ENCODE measurements around the gene KRTAP5-7.
"Not testable (repeated sequence)": the region's sequence is repeated elsewhere in the genome, so short reads cannot be mapped to it uniquely, and the experiment has no call there.

KRTAP5-7 gene

DNA sequence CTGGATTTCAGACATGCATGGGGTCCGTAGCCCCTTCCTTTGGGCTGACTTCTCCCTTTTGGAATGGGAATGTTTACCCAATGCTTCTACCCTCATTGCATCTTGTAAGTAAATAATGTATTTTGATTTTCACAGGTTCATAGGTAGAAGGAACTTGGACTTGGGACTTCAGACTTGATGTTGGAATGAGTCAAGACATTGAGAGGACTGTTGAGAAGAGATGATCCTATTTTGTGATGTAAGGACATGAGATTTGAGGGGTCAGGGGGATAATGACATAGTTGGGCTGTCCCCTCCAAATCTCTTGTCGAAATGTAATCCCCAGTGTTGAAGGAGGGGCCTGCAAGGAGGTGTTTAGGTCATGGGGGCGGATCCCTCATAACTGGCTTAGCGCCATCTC, 37.4 kb downstream of the KRTAP5-7 start:
- DNase-seq: no peak

DNA sequence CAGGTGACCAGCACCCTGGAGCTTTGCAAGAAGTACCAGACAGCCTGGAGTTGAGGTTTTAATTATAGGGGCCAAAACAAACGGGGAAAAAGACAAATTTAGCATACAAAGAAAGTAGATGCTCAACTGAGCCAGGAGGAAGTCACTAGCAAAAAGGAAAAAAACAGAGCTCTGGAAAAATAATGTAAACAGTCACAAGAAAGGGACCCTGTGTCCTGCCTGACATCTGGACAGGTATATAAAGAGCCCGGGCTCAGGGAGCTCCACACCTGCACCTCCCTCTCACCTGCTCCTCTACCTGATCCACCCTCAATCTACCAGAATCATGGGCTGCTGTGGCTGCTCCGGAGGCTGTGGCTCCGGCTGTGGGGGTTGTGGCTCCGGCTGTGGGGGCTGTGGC, 38.2 kb downstream of the KRTAP5-7 start, which contains the start of gene KRTAP5-10:
Gene KRTAP5-10 (plus strand): TSS at position 301 of the 400 bp plus-strand sequence. CDS start 25 bp downstream, at position 326.
- DNase-seq: no peak

DNA sequence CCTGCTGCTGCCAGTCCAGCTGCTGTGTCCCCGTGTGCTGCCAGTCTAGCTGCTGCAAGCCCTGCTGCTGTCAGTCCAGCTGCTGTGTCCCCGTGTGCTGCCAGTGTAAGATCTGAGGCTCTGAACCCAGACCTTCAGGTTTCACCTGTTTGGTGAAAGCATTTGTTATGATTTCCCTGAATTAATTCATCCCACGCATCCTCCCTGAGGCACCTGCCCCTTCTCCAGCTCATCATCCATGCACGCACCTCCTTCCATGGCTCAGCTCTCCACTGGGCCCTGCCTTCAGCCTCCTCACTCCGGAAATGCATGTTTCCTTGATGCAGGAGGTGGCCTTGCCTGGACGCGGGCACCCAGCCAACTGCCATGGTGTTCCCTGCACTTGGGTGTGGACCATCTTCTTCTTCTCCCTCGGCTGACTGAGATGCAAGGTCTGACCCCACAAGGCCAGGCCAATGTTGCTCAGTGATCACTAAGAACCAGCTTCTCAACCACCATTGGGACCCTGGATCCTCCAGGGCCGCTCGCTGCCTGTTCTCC, 39.1 kb downstream of the KRTAP5-7 start:
- DNase-seq: no peak

DNA sequence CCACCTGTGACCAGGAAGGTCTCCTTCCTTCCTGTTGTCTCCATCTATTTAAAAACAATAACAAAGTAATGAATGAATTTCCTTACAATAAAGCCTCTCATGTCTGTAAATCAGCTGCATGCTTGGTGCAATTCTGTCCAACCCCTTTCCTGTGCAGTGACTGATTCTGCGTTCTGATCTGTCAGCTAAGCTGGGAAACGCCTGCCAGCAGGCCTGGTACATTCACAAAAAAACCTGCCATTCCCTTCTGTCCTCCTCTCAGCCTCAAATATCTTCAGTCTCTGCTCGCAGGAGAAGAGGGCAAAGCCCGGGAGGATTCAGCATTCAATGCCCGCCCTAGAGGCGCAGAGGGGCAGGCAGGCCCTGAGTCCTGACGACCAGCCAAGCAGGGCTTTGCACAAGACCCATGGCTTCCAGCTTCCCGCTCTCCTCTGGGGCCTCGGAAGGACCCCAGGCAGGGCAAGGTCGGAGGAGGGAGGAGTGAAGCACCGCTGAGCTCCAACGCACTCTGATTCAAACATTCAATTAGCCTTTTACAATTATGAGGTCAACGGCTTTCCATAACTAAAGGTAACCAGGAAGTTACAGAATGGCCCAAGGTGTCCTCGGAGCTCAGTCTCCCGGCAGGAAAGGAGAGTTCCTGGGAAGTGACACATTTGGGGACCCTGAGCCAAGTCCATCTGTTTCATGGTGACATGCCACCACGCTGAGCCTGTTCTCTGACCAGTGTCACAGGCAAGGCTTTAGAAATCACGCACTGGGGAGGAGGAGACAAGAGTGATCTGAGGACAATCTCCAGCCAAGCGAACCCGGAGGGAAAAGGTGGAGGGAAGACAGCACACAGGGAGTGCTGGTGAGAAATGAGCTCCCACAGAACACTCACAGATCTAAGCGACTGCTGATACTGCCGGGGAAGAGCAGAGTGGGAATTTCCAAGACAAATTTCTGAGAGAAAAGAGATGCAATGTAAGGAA, 39.8 kb downstream of the KRTAP5-7 start:
- not testable (repeated sequence) for DNase-seq

DNA sequence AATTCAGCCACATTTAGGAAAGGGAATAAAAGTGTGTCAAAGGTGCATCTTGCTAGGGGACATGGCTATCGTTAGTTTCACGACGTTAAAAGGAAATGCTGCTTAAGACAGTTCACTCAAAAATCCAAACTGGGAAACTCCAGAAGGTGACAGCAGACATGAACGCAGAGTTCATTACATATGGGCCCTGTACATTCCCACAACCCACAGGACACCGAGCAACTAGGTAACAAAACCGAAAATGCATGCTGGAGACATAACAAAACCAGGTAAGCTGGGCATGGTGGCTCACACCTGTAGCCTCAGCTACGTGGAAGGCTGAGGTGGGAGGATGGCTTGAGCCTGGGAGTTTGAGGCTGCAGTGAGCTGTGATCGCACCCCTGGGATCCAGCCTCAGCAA, 40.6 kb downstream of the KRTAP5-7 start:
- not testable (repeated sequence) for DNase-seq

DNA sequence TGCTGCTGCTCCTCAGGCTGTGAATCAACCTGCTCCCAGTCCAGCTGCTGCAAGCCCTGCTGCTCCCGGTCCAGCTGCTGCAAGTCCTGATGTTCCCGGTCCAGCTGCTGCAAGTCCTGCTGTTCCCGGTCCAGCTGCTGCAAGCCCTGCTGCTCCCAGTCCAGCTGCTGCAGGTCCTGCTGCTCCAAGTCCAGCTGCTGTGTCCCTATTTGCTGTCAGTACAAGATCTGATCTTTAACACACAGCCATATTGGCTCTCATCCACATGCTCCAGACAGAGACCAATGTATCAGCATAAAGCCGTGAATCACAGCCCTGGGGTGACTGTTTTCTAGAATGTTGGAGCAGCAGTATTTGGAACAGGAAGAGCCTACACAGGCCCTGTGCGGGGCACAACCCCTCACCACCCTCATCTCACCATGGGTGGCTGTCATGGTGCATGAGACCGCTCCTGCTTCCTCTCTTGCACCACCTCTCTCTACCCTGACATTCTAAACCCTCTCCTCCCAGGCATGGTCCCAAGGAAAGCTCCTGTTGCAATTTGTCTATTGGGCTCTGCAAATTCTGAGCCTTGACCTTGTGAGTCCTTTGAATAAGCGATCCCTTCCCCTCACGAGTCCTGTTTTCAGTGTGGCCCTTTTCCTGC, 41.8 kb downstream of the KRTAP5-7 start:
- DNase-seq: no peak

DNA sequence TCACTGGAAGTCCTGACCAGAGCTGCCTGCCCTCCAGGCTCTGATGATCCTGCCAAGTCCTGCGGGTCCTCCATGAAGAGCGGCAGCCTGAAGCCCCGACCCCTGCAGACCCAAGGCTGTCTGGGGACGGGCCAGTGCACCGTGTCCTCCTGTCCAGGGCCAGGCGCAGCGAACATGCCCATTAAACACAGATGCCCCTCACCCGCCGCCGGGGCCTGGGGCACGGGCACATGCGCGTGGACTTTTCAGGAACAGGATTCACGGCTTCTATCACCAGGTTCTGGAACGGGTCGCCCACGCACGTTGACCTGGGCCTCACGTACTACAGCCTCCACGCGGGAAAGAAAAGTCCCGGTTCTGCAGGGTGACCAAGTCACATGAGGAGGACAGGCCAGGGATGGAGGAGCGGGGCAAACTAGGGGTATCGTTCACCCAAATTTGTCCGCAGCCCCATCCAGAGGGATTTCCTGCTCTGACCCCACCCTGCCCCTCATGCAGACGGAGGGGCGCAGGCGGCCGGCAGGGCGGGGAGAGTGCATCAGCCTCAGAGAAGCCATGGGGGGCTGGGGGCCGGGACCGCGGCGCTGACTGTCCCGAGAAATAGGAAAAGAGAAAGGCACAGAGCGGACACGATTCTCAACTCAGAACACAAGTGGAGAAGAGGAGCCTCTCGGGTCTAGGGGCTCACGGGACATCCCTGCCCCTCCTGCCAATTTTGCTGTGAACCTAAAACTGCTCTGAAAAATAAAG, 44.2 kb downstream of the KRTAP5-7 start:
- not testable (repeated sequence) for DNase-seq

DNA sequence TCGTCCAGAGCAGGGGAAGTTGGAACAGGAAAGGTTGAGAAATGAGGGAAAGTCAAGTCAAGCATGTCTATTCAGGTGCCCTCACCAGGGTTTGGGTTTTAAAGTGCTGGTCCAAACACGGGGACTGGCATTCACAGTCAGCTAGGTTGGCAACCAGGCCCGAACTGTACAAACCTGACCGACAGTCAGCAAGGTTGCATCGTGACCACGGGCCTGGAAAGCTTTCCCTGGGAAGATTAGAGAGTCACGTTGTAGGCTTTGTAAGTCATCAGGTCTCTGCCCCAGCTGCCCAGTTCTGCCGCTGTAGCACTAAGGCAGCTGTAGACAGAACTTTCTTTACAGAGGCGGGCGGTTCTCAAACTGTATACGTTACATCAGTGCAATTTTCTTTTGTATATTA, 45.7 kb downstream of the KRTAP5-7 start:
- DNase-seq: no peak

DNA sequence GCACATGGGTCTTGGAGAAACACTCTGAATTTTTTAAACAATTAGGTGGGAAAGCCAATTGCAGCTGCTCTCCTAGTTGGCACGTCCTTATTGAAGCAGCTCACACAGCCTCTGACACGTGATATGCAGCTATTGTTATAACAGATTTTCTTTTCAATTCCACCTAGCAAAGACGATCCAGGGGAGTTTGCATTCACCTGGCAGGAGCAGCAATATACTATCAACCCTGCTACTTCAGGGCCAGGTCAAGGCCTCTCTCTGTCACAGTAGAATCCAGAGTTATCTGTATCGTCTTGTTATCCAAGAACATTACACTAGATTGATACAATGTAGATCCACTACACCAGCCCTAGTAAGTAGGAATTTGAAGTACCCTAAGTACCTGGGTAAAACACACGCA, 47.4 kb downstream of the KRTAP5-7 start:
- no peak for DNase-seq

DNA sequence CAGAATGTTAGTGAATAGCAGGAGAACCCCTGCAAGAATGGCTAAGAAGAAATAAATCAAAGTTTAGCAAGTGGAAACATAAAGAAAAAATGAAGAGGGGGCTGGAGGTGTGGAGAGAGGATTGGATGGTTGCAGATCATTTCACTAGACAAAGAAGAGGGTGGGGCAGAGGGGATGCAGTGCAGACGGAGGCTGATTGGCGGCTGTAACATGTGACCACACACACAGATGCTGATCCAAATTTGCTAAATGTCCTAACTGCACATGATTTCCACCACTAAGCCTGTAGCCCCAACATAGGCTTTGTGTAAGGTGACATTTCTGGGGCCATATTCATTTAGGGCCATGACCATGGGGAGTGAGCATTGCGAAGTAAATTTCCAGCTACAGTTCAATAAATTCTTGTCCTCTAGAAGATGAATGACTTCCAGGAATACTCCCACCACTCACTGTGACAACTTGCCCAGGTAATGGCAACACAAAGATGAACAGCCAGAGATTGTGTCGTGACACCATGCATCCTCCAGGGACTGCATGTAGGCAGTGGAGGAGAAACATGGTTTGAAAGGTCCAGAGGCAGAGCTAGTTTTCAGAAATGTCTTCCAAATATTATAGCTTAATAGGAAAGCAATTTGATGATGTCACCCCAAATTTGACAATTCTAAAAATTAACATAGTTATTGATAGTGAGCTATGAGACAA, 48.8 kb downstream of the KRTAP5-7 start:
- no peak for DNase-seq

DNA sequence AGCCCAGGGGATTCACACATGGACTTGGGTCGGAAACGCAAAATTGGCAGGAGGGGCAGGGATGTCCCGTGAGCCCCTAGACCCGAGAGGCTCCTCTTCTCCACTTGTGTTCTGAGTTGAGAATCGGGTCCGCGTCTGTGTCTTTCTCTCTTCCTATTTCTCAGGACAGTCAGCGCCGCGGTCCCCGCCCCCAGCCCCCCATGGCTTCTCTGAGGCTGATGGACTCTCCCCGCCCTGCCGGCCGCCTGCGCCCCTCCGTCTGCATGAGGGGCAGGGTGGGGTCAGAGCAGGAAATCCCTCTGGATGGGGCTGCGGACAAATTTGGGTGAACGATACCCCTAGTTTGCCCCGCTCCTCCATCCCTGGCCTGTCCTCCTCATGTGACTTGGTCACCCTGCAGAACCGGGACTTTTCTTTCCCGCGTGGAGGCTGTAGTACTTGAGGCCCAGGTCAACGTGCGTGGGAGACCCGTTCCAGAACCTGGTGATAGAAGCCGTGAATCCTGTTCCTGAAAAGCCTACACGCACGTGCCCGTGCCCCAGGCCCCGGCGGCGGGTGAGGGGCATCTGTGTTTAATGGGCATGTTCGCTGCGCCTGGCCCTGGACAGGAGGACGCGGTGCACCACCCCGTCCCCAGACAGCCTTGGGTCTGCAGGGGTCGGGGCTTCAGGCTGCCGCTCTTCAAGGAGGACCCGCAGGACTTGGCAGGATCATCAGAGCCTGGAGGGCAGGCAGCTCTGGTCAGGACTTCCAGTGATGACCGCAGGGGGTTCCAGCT, 49.8 kb downstream of the KRTAP5-7 start:
- DNase-seq: not testable (repeated sequence)

DNA sequence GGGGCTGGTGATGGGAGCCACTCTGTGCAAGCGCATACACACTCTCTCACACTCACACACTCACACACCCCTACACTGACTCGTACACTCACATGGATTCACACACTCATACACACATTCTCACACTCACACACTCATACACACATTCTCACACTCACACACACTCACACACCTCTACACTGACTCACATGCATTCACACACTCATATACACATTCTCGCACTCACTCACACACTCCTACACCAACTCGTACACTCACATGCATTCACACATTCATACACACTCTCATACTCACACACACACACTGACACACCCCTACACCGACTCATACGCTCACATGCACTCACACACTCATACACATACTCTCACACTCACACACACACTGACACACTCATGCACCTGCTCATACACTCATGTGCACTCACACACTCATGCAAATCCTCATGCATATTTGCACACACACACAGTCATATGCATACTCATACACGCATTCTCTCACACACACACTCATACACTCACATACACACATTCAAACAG, 50.5 kb downstream of the KRTAP5-7 start:
- DNase-seq: no peak
